ENCODE results near the gene UTF1. TPM values are rescaled to one million over a fixed set of nuclear protein-coding genes. Genes with fewer than 3 reads are reported as not detected.

The UTF1 gene
- total and polyA plus RNA-seq, 2 experiments from 2014 or later, result 12.2 to 51.4 TPM

GRCh38 chr10:133249094-133249780 is 19.2 kb downstream of the UTF1 start:
- peaks cover 17% of the 10 kb centered on the region for H3K4me1 Mint-ChIP-seq
- H3K27ac Mint-ChIP-seq, result no peak overlapping the region
- H4K20me1 ChIP-seq (replicated peaks; ENCODE audit: insufficient read depth), result no peaks in the 10 kb centered on the region
- no peak overlapping the region for H3K4me2 ChIP-seq
- H2AFZ ChIP-seq, result no peak overlapping the region
- no peak overlapping the region for H3K4me3 Mint-ChIP-seq
- no peak overlapping the region for H3K4me3 ChIP-seq
- no peaks in the 10 kb centered on the region for H3K27me3 ChIP-seq (ENCODE audit: insufficient read depth)
- peaks cover 11% of the 10 kb centered on the region; the same call in 1 of the 2 replicates for H3K4me1 ChIP-seq (ENCODE audit: insufficient read depth)
- TF ChIP-seq STAT1 (IDR thresholded peaks at IDR 0.05; ENCODE audit: unreplicated experiment), result no peak
- TF ChIP-seq ZNF331 (CRISPR knock-in tag; IDR thresholded peaks at IDR 0.05; ENCODE audit: low read depth), result no peak
- TF ChIP-seq ZNF114 (CRISPR knock-in tag; IDR thresholded peaks at IDR 0.05), result no peak
- TF ChIP-seq, protein P1, sequence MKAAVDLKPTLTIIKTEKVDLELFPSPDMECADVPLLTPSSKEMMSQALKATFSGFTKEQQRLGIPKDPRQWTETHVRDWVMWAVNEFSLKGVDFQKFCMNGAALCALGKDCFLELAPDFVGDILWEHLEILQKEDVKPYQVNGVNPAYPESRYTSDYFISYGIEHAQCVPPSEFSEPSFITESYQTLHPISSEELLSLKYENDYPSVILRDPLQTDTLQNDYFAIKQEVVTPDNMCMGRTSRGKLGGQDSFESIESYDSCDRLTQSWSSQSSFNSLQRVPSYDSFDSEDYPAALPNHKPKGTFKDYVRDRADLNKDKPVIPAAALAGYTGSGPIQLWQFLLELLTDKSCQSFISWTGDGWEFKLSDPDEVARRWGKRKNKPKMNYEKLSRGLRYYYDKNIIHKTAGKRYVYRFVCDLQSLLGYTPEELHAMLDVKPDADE (IDR thresholded peaks at IDR 0.05), result no peak
- TF ChIP-seq EZH2phosphoT487 (IDR thresholded peaks at IDR 0.05; ENCODE audit: unreplicated experiment), result no peak
- no peak for TF ChIP-seq REST (IDR thresholded peaks at IDR 0.05; ENCODE audit: unreplicated experiment)
- TF ChIP-seq POLR2AphosphoS5 (IDR thresholded peaks at IDR 0.05; ENCODE audit: low read depth), result no peak
- TF ChIP-seq CTCF (conservative IDR thresholded peaks at IDR 0.05; ENCODE audit: low read depth in 2 of 2), result no peak; a peak in 1 of 4 replicates
- TF ChIP-seq CREB1 (CRISPR knock-in tag; IDR thresholded peaks at IDR 0.05; ENCODE audit: low read depth), result no peak
- no peak for TF ChIP-seq NANOG (IDR thresholded peaks at IDR 0.05; ENCODE audit: borderline replicate concordance)
- peaks cover 15% of the 10 kb centered on the region for H3K27me3 Mint-ChIP-seq (ENCODE audit: insufficient read depth, low read depth, poor library complexity)
- DNase-seq (ENCODE audit: low spot score), result no peak
- H3K79me2 ChIP-seq (replicated peaks; ENCODE audit: insufficient read depth), result no peaks in the 10 kb centered on the region
- H3K9me2 ChIP-seq (ENCODE audit: insufficient read depth), result no peaks in the 10 kb centered on the region
- no peaks in the 10 kb centered on the region for H3K36me3 Mint-ChIP-seq (ENCODE audit: low read depth)
- no peaks in the 10 kb centered on the region for H3F3A ChIP-seq (replicated peaks; ENCODE audit: low read depth)
- no peak overlapping the region for H3K27ac ChIP-seq (ENCODE audit: low read depth)
- no peak for ATAC-seq
- no peaks in the 10 kb centered on the region for H3K36me3 ChIP-seq (ENCODE audit: insufficient read depth)
- H3K9me3 Mint-ChIP-seq, result no peaks in the 10 kb centered on the region

Measured in GM23338 (cell line).